ENCODE results near the gene SSX2IP.

The SSX2IP gene

DNA sequence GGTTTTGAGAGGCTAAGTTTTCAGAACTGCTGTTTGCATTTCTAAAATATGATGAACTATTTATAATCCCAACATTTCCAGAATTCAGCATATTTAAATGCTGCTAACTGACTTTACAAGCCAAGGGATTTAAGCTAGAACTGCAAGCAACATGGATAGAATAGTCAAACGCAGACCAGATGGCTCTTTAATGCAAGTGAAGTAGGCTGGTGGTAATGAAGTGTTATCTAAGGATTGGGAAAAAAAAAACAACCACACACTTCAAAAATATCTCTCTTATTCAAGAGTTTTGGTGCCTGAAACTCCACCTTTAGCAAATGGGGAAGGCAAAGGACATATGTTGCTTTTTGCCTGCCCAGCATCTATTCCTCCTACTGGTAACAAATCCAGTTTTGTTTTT, 20.9 kb upstream of the SSX2IP start:
- no peaks in the 10 kb centered on the region for H3K36me3 ChIP-seq (ENCODE audit: control insufficient read depth, insufficient read depth, low read length)
- no peaks in the 10 kb centered on the region for H3K27me3 ChIP-seq (replicated peaks; ENCODE audit: control insufficient read depth, insufficient read depth, low read length, poor library complexity, severe bottlenecking)
- H3K27ac ChIP-seq (ENCODE audit: insufficient read depth, low read length, poor library complexity, severe bottlenecking): no peak overlapping the region
- no peaks in the 10 kb centered on the region for H3K9me3 ChIP-seq (ENCODE audit: control insufficient read depth, low read length)
- no peak overlapping the region for H3K4me3 ChIP-seq (ENCODE audit: insufficient read depth, low read depth, low read length, poor library complexity, severe bottlenecking)
- H3K4me1 ChIP-seq (ENCODE audit: control insufficient read depth, insufficient read depth, low read length, poor library complexity, severe bottlenecking): no peaks in the 10 kb centered on the region
- no peak for DNase-seq

GRCh38 chr1:84709131-84709530, 18.9 kb upstream of the SSX2IP start:
- no peak for DNase-seq
- Histone ChIP-seq H3K27ac (ENCODE audit: insufficient read depth, low read length, poor library complexity, severe bottlenecking) (no peak overlapping the region), H3K9me3 (ENCODE audit: control insufficient read depth, low read length) (no peaks in the 10 kb centered on the region), H3K4me3 (ENCODE audit: insufficient read depth, low read depth, low read length, poor library complexity, severe bottlenecking) (no peak overlapping the region), H3K27me3 (replicated peaks; ENCODE audit: control insufficient read depth, insufficient read depth, low read length, poor library complexity, severe bottlenecking) (no peaks in the 10 kb centered on the region), H3K4me1 (ENCODE audit: control insufficient read depth, insufficient read depth, low read length, poor library complexity, severe bottlenecking) (no peaks in the 10 kb centered on the region), H3K36me3 (ENCODE audit: control insufficient read depth, insufficient read depth, low read length) (no peaks in the 10 kb centered on the region)

GRCh38 chr1:84708031-84708430, 17.8 kb upstream of the SSX2IP start:
- Histone ChIP-seq H3K9me3 (ENCODE audit: control insufficient read depth, low read length) (no peaks in the 10 kb centered on the region), H3K27ac (ENCODE audit: insufficient read depth, low read length, poor library complexity, severe bottlenecking) (no peak overlapping the region), H3K4me1 (ENCODE audit: control insufficient read depth, insufficient read depth, low read length, poor library complexity, severe bottlenecking) (no peaks in the 10 kb centered on the region), H3K36me3 (ENCODE audit: control insufficient read depth, insufficient read depth, low read length) (no peaks in the 10 kb centered on the region), H3K27me3 (replicated peaks; ENCODE audit: control insufficient read depth, insufficient read depth, low read length, poor library complexity, severe bottlenecking) (no peaks in the 10 kb centered on the region), H3K4me3 (ENCODE audit: insufficient read depth, low read depth, low read length, poor library complexity, severe bottlenecking) (no peak overlapping the region)
- DNase-seq: no peak

DNA sequence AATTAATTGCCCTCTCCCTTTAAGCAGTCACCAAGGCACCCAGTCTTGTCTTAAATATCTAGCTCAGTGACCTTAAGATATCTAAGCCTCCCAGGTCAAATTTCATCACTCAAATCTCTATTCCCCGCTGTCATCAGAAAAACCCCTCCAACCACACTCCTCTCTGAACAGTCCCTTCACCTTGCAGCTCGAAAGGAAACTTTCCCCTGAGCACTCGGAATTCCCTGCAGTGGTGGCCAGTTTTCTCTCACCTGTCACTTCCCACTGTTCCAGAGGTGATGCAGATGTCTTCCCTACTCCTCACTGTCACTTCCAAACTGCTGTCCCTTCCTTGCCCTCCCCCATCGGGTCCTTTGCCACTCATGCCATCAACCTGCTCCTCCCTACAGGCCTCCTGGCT, 15.3 kb upstream of the SSX2IP start:
- Histone ChIP-seq H3K36me3 (ENCODE audit: control insufficient read depth, insufficient read depth, low read length) (no peaks in the 10 kb centered on the region), H3K27me3 (replicated peaks; ENCODE audit: control insufficient read depth, insufficient read depth, low read length, poor library complexity, severe bottlenecking) (no peaks in the 10 kb centered on the region), H3K4me1 (ENCODE audit: control insufficient read depth, insufficient read depth, low read length, poor library complexity, severe bottlenecking) (no peaks in the 10 kb centered on the region), H3K4me3 (ENCODE audit: insufficient read depth, low read depth, low read length, poor library complexity, severe bottlenecking) (no peak overlapping the region), H3K27ac (ENCODE audit: insufficient read depth, low read length, poor library complexity, severe bottlenecking) (no peak overlapping the region), H3K9me3 (ENCODE audit: control insufficient read depth, low read length) (no peaks in the 10 kb centered on the region)
- no peak for DNase-seq

DNA sequence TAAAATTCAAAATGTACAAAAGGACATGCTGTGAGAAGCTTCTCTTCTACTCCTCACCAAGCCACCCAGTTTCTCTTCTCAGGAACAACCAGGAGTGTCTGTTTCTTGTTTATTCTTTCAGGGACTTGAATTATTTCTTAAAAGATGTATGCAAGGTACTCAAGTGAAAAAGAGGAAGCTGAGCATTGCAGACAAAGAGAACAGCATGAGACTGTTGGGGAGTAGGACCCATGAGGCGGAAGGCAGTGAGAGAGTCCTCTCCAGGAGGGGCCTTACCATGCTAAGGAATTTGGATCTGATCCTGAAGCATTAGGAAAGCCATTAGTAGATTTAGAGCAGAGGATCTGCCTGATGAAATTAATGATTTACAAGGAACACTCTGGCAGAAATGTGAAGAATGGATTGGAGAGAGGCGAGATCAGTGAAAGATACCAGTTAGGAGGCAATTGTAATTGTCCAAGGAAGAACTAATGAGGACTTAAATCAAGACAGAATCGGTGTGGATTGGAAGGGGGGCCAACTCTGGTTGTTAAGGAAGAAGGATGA, 14.7 kb upstream of the SSX2IP start:
- Histone ChIP-seq H3K27ac (ENCODE audit: insufficient read depth, low read length, poor library complexity, severe bottlenecking) (no peak overlapping the region), H3K4me3 (ENCODE audit: insufficient read depth, low read depth, low read length, poor library complexity, severe bottlenecking) (no peak overlapping the region), H3K9me3 (ENCODE audit: control insufficient read depth, low read length) (no peaks in the 10 kb centered on the region), H3K27me3 (replicated peaks; ENCODE audit: control insufficient read depth, insufficient read depth, low read length, poor library complexity, severe bottlenecking) (no peaks in the 10 kb centered on the region), H3K4me1 (ENCODE audit: control insufficient read depth, insufficient read depth, low read length, poor library complexity, severe bottlenecking) (no peaks in the 10 kb centered on the region), H3K36me3 (ENCODE audit: control insufficient read depth, insufficient read depth, low read length) (no peaks in the 10 kb centered on the region)
- no peak for DNase-seq

DNA sequence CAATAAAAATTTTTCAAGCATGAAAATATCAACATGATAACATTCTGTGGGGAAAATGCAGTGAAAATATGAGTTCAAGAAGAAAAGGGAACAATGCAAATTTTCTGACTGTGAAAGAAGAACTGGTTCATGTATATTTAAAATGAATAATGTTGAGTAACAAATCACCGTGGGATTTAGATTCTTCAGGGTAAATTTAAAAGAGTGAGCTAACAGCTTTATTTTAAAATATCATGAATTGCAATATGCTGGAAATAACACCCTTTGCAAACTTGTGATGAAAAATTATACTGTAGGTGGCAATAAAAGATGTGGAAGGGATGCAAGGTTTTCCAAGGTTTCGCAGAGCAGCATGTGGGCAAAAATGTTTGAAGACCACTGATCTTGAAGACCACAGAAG, 13.2 kb upstream of the SSX2IP start:
- no peaks in the 10 kb centered on the region for H3K9me3 ChIP-seq (ENCODE audit: control insufficient read depth, low read length)
- H3K4me1 ChIP-seq (ENCODE audit: control insufficient read depth, insufficient read depth, low read length, poor library complexity, severe bottlenecking): no peaks in the 10 kb centered on the region
- H3K4me3 ChIP-seq (ENCODE audit: insufficient read depth, low read depth, low read length, poor library complexity, severe bottlenecking): no peak overlapping the region
- DNase-seq: no peak
- H3K27ac ChIP-seq (ENCODE audit: insufficient read depth, low read length, poor library complexity, severe bottlenecking): no peak overlapping the region
- no peaks in the 10 kb centered on the region for H3K27me3 ChIP-seq (replicated peaks; ENCODE audit: control insufficient read depth, insufficient read depth, low read length, poor library complexity, severe bottlenecking)
- H3K36me3 ChIP-seq (ENCODE audit: control insufficient read depth, insufficient read depth, low read length): no peaks in the 10 kb centered on the region

- Histone ChIP-seq H3K36me3 (ENCODE audit: control insufficient read depth, insufficient read depth, low read length) (no peaks in the 10 kb centered on the region), H3K4me3 (ENCODE audit: insufficient read depth, low read depth, low read length, poor library complexity, severe bottlenecking) (no peak overlapping the region), H3K4me1 (ENCODE audit: control insufficient read depth, insufficient read depth, low read length, poor library complexity, severe bottlenecking) (no peaks in the 10 kb centered on the region), H3K27ac (ENCODE audit: insufficient read depth, low read length, poor library complexity, severe bottlenecking) (no peak overlapping the region), H3K27me3 (replicated peaks; ENCODE audit: control insufficient read depth, insufficient read depth, low read length, poor library complexity, severe bottlenecking) (no peaks in the 10 kb centered on the region), H3K9me3 (ENCODE audit: control insufficient read depth, low read length) (no peaks in the 10 kb centered on the region)
- DNase-seq: no peak
Measured at GRCh38 chr1:84702143-84702542, 11.9 kb upstream of the SSX2IP start.

DNA sequence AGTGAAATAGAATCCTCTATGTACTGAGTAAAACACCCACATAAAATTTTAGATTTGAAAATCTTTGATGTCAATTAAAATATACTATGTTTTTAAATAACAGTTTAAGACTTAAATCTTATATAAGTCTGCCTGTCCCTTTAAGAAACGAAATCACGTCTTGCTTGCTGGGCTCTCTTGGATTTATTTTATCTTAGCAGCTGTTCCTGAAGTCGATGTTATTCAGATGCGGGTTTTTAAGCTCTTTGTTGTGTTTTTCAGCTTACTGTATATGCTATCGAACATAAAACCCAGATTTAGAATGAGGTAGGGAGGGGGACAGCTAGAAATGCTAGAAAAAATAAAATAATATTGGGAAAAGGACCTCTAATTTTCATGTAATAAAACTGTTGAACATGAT, 11.1 kb upstream of the SSX2IP start:
- Histone ChIP-seq H3K4me1 (ENCODE audit: control insufficient read depth, insufficient read depth, low read length, poor library complexity, severe bottlenecking) (no peaks in the 10 kb centered on the region), H3K4me3 (ENCODE audit: insufficient read depth, low read depth, low read length, poor library complexity, severe bottlenecking) (no peak overlapping the region), H3K27me3 (replicated peaks; ENCODE audit: control insufficient read depth, insufficient read depth, low read length, poor library complexity, severe bottlenecking) (no peaks in the 10 kb centered on the region), H3K27ac (ENCODE audit: insufficient read depth, low read length, poor library complexity, severe bottlenecking) (no peak overlapping the region), H3K36me3 (ENCODE audit: control insufficient read depth, insufficient read depth, low read length) (no peaks in the 10 kb centered on the region), H3K9me3 (ENCODE audit: control insufficient read depth, low read length) (no peaks in the 10 kb centered on the region)
- no peak for DNase-seq

GRCh38 chr1:84700070-84700469, 9.8 kb upstream of the SSX2IP start:
- DNase-seq: no peak
- Histone ChIP-seq H3K9me3 (ENCODE audit: control insufficient read depth, low read length) (no peaks in the 10 kb centered on the region), H3K27me3 (replicated peaks; ENCODE audit: control insufficient read depth, insufficient read depth, low read length, poor library complexity, severe bottlenecking) (no peaks in the 10 kb centered on the region), H3K4me3 (ENCODE audit: insufficient read depth, low read depth, low read length, poor library complexity, severe bottlenecking) (no peak overlapping the region), H3K36me3 (ENCODE audit: control insufficient read depth, insufficient read depth, low read length) (no peaks in the 10 kb centered on the region), H3K27ac (ENCODE audit: insufficient read depth, low read length, poor library complexity, severe bottlenecking) (no peak overlapping the region), H3K4me1 (ENCODE audit: control insufficient read depth, insufficient read depth, low read length, poor library complexity, severe bottlenecking) (no peaks in the 10 kb centered on the region)

DNA sequence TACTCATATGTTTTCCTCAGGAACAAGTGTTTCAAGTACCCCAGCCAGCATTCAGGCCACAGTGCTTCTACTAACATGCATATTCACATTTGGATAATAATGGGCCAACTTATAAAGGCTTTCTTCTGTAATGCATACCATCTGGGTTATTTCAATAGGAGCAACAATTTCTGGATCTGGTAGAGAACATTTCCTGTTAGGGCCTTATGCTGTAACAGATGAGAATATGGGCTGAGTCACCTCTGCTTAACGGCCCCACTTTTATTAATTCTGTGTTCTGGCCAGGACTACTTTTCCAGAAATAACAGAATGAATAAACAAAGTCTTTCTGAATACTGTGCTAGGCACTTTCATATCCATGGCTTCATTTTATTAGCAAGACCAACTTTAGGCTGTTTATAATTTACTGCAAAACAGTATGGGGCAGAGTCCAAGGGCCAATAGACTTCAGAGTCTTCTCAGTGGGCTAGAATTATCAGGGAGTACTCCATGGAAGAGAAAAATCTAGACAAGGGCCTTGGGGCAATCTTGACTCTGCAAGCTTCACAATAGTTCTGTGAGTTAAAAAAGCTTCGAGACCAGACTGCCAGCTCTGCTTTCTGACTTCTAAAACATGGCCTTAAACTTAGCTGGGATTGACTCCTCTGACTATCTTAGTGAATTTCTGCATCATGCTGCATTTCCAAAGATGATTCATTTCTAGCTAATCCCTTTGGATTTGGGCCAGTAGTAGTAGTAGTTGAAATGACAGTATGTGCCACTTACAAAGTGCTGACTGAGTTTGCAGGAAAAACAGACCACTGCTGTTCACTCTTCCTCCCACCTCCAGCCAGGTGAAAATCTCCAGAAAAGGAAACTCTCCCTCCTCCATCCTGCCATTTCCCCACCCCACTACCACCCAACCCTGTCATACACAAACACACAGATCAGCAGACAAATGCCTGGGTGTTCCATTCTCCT, 8.2 kb upstream of the SSX2IP start:
- no peak for DNase-seq
- H3K9me3 ChIP-seq (ENCODE audit: control insufficient read depth, low read length): no peaks in the 10 kb centered on the region
- H3K4me3 ChIP-seq (ENCODE audit: insufficient read depth, low read depth, low read length, poor library complexity, severe bottlenecking): no peak overlapping the region
- no peaks in the 10 kb centered on the region for H3K27me3 ChIP-seq (replicated peaks; ENCODE audit: control insufficient read depth, insufficient read depth, low read length, poor library complexity, severe bottlenecking)
- no peaks in the 10 kb centered on the region for H3K36me3 ChIP-seq (ENCODE audit: control insufficient read depth, insufficient read depth, low read length)
- H3K4me1 ChIP-seq (ENCODE audit: control insufficient read depth, insufficient read depth, low read length, poor library complexity, severe bottlenecking): no peaks in the 10 kb centered on the region
- H3K27ac ChIP-seq (ENCODE audit: insufficient read depth, low read length, poor library complexity, severe bottlenecking): no peak overlapping the region

All from effector memory CD4-positive, alpha-beta T cell (primary cell).